Body of pancreas (tissue), 4 donors: ENCODE data around the gene FYCO1.

Source experiments
- POLR2A ChIP-seq, 3 donors: fragments of 450-650 bp; IDR thresholded peaks; one replicate each; pipeline ENCODE4 v1.6.1; 2016; ENCODE audit warnings: antibody characterized with exemption in 3 of 3, mild to moderate bottlenecking in 2 of 3
- TF ChIP-seq, protein P1 (sequence below), 7 experiments: fragments of 450-650 bp in 4 of 7; fragments of 200-600 bp in 3 of 7; sonication (generic) in 3 of 7; IDR thresholded peaks; one replicate each; pipeline ENCODE4 v1.5.1; 2016 to 2019; ENCODE audit warnings: antibody characterized with exemption in 7 of 7

DNA sequence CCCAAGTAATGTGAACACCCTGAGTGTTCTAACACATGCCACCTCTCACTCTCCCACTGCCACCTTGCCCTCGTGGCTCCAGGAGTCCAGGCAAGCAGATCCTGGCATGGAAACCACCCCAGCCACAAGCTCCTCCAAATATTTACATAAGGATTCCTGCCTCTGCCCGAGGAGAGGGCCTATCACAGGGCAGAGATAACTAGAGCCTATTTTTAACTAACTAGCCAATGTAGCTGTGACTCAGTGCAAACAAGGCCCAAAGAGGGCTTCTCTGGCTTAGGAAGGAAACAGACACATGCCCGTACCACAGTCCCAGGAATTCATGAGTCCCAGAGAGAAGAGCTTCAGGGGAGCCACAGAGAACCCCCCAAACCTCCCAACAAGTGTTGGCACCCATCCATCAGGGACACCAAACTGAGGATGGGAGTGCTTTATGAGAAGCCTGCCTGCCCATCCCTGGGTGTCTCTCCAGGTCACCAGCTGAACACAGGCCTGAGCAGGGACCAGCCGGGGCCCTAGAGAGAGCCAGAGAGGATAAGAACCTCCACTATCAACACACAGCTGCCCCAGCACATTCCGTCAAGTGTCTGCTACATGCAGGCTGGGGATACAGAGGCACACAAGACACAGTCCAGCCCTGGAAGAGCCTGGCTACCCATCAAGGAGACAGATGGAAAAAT, 9.2 kb downstream of the FYCO1 start:
- TF ChIP-seq POLR2A (IDR thresholded peaks at IDR 0.05), result peak in 2 of 3 donors; percentile 41 to 44
- TF ChIP-seq, protein P1, sequence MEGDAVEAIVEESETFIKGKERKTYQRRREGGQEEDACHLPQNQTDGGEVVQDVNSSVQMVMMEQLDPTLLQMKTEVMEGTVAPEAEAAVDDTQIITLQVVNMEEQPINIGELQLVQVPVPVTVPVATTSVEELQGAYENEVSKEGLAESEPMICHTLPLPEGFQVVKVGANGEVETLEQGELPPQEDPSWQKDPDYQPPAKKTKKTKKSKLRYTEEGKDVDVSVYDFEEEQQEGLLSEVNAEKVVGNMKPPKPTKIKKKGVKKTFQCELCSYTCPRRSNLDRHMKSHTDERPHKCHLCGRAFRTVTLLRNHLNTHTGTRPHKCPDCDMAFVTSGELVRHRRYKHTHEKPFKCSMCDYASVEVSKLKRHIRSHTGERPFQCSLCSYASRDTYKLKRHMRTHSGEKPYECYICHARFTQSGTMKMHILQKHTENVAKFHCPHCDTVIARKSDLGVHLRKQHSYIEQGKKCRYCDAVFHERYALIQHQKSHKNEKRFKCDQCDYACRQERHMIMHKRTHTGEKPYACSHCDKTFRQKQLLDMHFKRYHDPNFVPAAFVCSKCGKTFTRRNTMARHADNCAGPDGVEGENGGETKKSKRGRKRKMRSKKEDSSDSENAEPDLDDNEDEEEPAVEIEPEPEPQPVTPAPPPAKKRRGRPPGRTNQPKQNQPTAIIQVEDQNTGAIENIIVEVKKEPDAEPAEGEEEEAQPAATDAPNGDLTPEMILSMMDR (IDR thresholded peaks at IDR 0.05), result no peak
